Measurements from ENCODE around the gene BMERB1. TPM values are rescaled to one million over a fixed set of nuclear protein-coding genes. Genes with fewer than 3 reads are reported as not detected.

The BMERB1 gene
- total RNA-seq, 1 donor from 2014 or later: 22.6 TPM

- no peaks in the 10 kb centered on the region for H3K9me3 ChIP-seq
- no peak for DNase-seq
- no peak overlapping the region for H3K27ac ChIP-seq
- H3K27me3 ChIP-seq: no peaks in the 10 kb centered on the region
- H3K36me3 ChIP-seq: no peaks in the 10 kb centered on the region
- TF ChIP-seq CTCF (IDR thresholded peaks at IDR 0.05): no peak
- peaks cover 14% of the 10 kb centered on the region for H3K4me1 ChIP-seq
- ATAC-seq: no peak
- intact Hi-C loops (cut with DNase I): no loop called here
- H3K4me3 ChIP-seq: no peak overlapping the region
Measured at GRCh38 chr16:15509593-15510535, 75.5 kb downstream of the BMERB1 start.

GRCh38 chr16:15510992-15511391 is 76.6 kb downstream of the BMERB1 start:
- Histone ChIP-seq H3K27me3 (no peaks in the 10 kb centered on the region), H3K36me3 (no peaks in the 10 kb centered on the region), H3K4me1 (peaks cover 14% of the 10 kb centered on the region), H3K27ac (no peak overlapping the region), H3K9me3 (no peaks in the 10 kb centered on the region), H3K4me3 (no peak overlapping the region)
- intact Hi-C loops (cut with DNase I): no loop called here
- TF ChIP-seq CTCF (IDR thresholded peaks at IDR 0.05): no peak
- ATAC-seq (no peak), DNase-seq (no peak)

DNA sequence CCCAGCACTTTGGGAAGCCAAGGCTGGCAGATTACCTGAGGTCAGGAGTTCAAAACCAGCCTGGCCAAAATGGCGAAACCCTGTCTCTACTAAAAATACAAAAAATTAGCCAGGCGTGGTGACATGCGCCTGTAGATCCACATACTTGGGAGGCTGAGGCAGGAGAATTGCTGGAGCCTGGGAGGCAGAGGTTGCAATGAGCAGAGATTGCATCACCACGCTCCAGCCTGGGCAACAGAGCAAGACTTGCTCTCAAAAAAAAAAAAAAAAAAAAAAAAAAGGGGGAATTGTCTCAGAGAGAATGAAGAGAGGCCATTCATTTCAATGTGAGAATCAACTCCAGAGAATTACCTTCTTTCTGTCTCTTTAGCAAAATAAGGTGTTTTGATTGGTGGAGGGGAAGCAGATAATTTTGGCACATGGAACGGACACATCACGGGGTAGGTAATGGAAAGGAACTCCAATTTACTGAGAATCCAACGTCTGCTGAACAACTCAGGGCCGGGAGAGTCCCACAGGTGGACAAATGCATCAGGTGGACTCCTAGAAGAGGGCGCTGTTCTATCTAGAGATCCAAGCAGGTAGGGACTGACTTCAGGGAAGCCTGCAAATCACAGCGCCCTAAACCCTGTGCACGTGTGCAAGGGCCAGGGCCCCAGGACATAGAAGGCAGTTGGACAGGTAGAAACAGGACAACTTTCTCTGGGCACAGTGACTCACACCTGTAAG is 77.5 kb downstream of the BMERB1 start:
- no peaks in the 10 kb centered on the region for H3K36me3 ChIP-seq
- intact Hi-C loops (cut with DNase I): no loop called here
- peaks cover 10% of the 10 kb centered on the region for H3K4me1 ChIP-seq
- DNase-seq (no peak), ATAC-seq (no peak)
- H3K27ac ChIP-seq: no peak overlapping the region
- H3K4me3 ChIP-seq: no peak overlapping the region
- H3K9me3 ChIP-seq: no peaks in the 10 kb centered on the region
- no peaks in the 10 kb centered on the region for H3K27me3 ChIP-seq
- no peak for TF ChIP-seq CTCF (IDR thresholded peaks at IDR 0.05)

DNA sequence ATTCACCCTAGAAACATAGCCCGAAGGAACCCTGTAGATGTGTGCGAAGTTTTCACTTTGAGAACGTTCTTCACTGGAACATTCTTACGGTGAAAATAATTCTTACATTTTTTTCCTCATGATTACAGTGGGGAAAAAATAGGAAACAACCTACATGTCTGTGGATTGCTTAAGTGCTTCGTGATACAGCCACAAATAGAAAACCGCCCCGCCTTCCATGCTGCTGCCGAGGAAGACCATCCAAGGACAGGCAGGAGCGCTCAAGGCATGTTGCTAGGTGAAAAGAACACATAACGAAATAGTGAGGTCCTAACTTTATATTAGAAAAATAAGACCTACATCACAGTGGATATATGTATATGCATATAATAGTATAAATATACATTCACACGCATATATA is 78.8 kb downstream of the BMERB1 start:
- ATAC-seq: no peak
- intact Hi-C loops (cut with DNase I): no loop called here

GRCh38 chr16:15515992-15516391 is 81.6 kb downstream of the BMERB1 start:
- ATAC-seq: no peak
- TF ChIP-seq CTCF (IDR thresholded peaks at IDR 0.05): no peak
- no peak overlapping the region for H3K27ac ChIP-seq
- DNase-seq: no peak
- intact Hi-C loops (cut with DNase I): no loop called here
- H3K36me3 ChIP-seq: no peaks in the 10 kb centered on the region
- H3K4me1 ChIP-seq: peaks cover 11% of the 10 kb centered on the region
- no peaks in the 10 kb centered on the region for H3K27me3 ChIP-seq
- no peak overlapping the region for H3K4me3 ChIP-seq
- H3K9me3 ChIP-seq: no peaks in the 10 kb centered on the region

More for the DNA sequence above, 78.8 kb downstream of the BMERB1 start:
- no peak for DNase-seq
- H3K4me3 ChIP-seq: no peak overlapping the region
- no peaks in the 10 kb centered on the region for H3K9me3 ChIP-seq
- H3K36me3 ChIP-seq: no peaks in the 10 kb centered on the region
- H3K4me1 ChIP-seq: no peaks in the 10 kb centered on the region
- H3K27ac ChIP-seq: no peak overlapping the region
- no peaks in the 10 kb centered on the region for H3K27me3 ChIP-seq
- TF ChIP-seq CTCF (IDR thresholded peaks at IDR 0.05): no peak

Data from upper lobe of right lung (tissue), 1 donor.